RKO (cell line): ENCODE measurements around the gene GAPDHS.

Experiments
- DNase-seq: peaks from one replicate; pipeline ENCODE4 v3.0.0-alpha.2; 2016; ENCODE audit warnings: low spot score

GAPDHS gene

DNA sequence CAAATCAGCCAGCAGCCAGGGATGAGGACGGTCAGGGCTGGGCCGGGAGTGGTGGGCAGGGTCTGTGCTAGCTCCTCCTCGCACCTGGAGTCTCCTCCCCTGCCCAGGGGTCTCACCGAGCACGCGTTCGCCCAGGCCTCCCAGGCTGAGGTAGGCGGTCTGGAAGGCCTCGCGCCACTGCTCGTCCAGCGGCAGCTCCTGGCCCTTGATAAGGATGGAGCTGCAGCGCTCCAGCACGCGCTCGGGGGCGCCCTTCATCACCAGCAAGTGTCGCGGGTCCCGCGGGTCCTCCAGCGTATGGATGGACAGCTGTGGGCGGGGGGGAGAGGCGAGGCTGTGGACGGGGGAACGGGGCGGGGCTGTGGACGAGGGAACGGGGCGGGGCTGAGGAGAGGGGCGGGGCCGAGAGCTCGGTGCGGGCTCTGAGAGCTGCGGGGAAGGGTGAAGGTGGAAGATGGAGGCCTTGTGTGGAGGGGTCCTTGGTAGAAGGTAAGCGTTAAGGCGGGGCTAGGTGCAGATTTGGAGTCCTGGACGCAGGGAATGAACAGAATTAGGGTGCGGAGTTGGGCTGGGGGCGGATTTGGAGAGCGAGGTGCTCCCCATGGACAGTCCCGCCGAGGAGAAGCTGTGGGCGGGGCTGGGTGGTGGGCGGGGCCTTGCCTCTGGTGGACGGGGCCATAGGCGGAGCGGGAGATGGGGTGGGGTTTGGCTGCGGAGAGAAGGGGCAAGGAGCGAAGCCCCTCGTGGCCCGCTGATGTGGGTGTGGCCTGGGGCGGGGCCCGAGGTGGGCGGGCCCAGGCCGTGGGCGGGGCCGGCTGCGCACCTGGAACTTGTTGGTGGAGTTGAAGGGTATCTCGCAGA lies 24.5 kb downstream of the GAPDHS start:
- no peak for DNase-seq

DNA sequence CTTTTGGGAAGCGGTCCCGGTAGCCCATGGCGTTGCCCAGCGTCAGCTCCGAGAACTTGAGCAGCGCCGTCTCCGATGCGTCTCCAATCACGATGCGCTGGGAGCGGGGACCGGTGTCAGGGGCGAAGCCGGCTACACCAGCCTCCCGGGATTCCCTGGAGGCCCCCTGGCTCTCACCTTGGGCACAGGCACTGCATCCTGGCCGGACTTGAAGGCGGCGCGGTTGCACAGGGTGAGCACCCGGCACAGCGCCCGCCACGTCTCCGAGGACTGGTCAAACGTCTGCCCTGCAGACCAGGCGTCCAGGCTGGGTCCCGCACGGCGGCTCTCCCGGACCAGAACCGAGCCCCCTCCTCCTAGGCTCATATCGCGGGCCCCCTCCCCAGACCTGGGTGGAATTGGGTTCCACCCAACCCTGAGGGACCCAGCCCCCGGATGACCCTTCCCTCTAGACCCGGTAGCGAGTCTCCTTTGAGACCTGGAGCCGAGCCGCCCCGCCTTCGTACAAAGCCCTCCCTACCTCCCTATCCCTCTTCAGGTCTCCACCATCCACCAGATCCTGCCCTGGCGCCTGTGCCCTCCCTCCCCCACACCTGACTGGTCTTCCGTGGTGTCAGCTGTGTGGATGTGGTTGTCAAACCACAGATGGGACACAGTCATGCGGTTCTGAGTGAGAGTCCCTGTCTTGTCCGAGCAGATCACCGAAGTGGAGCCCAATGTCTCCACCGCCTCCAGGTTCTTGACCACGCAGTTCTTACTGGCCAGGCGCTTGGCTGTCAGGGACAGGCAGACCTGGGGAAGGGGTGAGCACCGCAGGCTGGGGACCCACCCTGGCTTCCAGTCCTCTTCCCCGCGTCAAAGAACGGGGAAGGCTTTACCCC lies 25.4 kb downstream of the GAPDHS start:
- no peak for DNase-seq

DNA sequence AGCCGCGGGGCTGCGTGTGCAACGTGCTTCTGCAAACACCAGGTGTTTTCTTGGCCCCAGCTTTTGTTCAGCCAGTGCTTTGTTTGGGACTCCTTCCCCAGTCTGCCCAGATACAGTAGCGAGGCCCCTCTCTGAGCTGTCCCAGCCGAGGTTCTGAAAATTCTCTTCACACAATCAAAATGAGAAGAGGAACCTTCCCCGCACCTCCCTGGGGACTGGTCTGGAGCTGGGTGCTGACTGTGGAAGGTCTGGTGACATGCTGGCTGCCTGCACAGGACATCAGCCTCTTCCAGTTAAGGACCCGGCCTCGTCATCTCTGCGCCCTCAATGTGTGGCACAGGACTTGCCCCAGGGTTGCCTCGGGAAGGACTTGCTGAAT lies 26.0 kb downstream of the GAPDHS start:
- DNase-seq: no peak

DNA sequence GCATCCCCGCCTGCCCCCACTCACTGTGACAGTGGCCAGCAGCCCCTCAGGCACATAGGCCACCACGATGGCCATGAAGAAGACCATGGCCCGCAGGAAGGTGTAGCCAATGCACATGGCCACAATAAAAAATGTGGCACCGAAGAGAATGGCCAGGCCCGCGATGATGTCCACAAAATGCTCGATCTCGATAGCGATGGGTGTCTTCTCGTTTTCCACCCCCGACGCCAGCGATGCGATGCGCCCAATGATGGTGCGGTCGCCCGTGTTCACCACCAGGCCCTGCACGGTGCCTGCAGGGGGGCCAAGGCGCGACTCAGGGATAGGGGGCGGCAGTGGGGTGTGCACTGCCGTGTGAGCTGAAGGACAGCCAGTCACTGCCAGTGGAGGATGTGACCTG lies 26.5 kb downstream of the GAPDHS start:
- DNase-seq: no peak

DNA sequence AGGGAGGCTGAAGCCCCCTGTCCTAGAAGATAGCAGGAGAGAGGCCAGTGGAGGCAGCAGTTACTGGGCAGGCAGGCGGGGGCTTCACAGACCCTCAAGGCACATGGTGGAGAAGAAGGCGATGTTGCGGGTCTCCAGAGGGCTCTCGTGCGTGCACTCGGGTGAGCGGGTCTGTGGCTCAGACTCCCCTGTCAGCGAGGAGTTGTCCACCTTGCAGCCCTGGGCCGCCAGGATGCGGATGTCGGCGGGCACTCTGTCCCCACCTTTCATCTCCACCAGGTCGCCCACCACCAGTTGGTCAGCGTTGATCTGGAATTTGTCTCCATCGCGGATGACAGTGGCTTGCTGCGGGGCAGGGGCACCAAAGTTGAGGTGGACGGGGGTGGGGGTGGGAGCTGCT lies 27.0 kb downstream of the GAPDHS start:
- DNase-seq: no peak

DNA sequence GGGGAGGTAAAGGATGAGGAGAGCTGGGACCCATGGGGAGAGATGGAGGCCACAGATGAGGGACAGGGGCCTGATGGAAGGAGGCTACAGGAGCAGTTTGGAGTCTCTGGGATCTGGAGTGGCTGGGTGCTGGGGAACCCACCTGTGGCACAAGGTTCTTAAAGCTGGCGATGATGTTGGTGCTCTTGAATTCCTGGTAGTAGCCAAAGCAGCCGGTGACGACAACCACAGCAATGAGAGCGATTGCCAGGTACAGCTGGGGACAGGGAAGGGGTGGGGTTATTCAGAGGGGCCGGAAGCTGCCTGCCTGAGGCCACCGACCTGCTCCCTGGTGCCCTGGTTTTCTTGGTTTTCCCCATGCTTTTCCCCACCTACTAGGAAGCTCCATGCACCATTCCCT lies 27.4 kb downstream of the GAPDHS start:
- DNase-seq: no peak

DNA sequence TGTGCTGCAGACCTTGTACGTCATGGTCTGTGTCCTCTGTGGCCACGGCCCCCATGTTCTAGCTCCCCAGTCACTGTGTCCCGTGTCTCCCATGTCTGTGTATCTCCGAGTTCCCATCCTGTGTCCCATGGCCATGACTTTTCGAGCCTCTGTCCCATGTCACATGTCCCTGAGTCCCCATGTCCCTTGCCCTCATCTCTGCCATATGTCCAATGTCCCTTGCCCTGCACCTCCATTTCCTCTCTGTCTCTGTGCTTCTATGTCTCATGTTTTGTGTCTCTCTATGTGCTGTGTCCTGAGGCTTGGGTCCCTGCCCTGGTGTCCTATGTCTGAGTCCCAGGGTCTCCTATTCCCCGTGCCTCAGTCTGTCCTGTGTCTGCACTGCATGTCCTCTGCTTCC lies 28.2 kb downstream of the GAPDHS start:
- DNase-seq: no peak

DNA sequence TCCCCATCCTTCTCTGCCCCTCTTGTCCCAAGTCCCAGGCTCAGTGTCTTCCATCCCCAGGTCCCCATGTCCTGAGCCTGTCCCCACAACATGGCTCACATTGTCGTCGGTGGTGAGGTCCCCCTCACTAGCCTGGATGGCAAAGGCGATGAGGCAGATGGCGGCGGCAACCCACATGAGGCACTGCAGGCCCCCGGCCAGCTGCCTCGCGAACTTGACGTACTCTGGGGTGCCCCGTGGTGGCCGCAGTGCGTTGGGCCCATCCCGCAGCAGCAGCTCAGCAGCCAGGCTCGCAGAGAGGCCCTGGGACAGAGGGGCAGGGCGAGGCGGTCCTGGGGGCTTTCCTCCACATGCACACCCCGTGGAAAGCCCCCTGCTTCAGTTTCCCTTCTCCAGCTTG lies 29.1 kb downstream of the GAPDHS start:
- DNase-seq: no peak

DNA sequence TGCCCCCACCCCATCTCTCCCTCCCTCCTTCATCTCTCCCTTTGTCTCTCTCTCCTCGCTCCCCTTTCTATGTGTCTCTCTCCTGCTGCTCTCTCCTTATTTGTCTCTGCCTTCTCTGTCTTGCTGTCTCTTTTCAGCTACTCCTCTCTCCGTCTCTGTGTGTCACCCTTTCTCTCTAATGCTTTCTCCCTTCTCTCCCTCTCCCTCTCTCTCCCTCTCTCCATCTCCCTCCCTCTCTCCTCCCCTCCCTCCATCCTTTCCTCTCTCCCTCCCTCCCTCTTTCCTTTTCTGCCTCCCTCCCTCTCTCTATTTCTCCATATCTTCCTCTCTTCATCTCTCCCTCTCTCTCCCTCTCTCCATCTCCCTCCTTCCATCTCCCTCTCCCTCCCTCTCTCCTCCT lies 29.5 kb downstream of the GAPDHS start:
- no peak for DNase-seq

DNA sequence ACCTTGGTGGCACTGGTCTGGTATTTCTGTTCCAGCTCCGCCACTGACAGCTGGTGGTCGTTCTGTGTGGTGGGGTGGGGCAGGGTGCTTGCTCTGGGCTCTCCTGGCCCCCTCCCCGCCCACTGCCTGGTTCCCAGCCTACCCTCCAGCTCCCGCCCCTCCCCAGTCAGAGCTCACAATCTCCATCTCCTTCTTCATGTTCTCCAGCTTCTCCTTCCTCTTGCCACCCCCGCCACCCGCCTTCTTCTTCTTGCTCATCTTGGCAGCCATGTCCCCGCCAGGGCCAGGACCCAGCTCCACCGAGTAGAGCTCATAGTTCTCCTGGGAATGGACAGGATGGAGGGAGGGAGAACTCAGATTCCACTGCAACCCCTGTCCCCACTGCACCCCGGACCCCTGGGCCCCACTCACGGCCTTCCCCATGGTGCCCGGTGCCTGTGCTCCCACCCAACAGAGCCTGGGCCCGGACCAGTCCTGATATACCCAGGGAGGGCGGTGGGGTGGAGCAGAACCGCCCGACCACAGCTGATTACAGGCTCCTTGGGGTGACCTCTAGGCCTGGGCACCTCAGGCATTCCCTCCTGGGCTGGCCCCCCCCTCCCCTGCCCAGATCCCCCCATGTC lies 30.1 kb downstream of the GAPDHS start, which contains the start of gene ATP4A:
Gene ATP4A (minus strand): TSS at position 452 of the 623 bp plus-strand sequence. CDS start 29 bp downstream, at position 423.
- DNase-seq: no peak

DNA sequence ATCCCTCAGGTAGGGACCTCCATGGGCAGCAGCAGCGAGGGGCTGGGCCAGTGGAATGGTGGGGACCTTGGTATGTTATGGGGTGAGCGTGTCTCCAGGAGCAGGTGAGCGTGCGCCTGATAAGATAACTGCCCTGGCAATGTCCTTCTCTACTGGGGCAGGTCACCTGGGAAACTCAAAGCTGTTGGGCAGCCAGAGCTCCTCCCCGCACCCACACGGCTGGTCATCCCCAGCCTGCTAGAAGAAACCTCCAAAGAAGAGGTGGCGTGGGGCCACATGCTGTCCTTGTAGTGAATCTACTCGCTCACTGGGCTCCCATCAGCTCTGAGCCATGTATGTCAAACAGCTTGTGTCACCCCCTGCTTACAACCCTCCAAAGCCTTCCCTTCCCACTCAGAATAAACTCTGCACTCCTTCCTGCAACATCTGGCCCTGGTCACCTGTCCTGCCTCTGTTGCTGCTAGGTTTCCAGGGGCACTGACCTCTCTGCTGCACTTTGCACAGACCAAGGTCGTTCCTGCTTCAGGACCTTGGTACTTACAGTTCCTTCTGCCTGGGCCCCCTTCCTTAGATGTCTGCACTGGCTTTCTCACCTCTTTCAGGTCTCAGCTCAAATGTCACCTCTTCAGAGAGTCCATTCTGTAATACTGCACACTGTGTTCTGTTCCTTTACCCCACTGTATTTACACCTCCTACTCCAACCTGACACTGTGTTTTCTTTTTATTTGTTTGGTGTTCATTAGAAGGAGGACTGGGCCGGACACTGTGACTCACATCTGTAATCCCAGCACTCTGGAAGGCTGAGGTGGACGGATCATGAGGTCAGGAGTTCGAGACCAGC lies 32.0 kb downstream of the GAPDHS start:
- no peak for DNase-seq

DNA sequence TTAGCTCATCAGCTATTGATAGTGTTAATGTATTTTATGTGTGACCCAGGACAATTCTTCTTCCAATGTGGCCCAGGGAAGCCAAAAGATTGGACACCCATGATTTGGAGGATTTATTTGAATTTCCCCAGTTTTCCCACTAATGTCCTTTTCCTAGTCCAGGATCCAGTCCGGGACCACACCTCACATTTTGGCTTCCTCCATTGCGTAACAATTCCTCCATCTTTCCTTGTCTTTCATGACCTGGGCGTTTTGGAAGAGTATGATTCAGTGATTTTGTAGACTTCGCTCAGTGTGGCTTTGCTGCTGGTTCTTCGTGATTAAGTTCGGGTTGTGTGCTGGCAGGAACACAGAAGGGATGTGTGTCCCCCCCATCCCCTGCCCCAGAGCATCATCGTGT lies 33.5 kb downstream of the GAPDHS start:
- DNase-seq: no peak

DNA sequence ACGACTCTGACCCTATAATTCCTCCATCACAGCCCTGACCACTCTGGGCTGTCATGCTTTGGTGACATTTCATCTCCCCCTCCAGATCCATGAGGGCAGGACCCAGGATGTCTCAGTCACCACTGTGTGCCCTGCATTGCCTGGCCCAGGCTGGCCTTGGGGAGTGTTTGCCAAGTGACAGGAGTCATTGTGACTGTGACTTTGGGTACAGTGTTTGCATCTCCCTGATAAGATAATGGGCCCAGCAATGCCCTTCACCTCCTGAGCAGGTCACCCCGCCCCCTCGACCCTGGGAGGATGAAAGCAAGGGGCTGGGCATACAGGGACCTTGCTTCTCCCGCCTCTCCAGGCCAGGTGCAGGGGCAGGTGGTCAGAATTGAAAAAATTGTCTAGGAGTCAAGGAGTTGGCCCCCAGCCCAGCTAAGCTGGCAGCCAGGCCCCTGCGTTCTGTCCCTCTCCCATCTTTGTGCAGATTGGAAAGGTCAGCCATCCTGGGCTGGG lies 36.1 kb downstream of the GAPDHS start:
- DNase-seq: no peak

DNA sequence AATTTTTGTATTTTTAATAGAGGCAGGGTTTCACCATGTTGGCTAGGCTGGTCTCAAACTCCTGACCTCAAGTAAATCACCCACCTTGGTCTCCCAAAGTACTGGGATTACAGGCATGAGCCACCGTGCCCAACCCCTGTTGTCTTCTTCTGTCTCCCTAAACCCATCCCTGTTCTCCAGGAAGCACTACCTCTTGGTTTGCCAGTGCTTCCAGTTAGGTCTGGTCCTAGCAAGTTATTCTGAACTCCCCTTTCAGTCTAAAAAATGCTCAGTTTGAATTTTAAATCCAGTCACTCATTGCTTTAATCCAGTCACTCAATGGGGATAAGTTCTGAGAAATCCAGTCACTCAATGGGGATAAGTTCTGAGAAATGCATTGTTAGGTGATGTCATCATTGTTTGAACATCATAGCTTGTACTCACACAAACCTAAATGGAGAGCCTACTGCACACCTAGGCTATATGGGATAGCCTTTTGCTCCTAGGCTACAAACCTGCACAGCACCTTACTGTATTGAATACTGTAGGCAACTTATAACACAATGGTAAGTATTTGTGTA lies 38.2 kb downstream of the GAPDHS start:
- no peak for DNase-seq

DNA sequence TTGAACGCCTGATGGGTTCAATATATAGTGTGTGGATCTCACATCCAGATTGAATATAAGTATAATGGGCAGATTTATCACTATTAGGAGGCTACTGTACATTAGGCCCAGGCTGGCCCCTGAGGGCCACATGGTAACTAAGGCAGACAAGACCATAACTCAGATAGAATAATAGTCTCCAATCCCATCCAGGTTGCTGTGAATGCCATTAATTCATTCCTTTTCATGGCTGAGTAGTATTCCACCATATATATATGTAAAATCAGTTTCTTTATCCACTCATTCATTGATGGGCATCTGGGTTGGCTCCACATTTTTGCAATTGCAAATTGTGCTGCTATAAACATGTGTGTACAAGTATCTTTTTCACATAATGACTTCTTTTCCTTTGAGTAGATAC lies 44.7 kb downstream of the GAPDHS start:
- DNase-seq: no peak

DNA sequence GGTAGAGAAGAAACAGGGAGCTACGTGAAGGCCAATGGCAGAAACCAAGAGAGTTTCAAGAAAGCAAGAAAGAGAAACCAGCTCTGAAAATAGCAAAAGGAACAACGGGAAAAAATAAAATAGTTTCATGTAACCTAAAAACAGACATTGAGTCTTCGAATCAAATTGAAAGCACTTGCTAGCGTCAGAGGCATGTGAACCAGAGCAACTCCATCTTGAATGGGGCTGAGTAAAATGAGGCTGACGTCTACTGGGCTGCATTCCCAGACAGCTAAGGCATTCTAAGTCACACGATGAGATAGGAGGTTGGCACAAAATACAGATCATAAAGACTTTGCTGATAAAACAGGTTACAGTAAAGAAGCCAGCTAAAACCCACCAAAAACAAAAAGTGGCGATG lies 45.5 kb downstream of the GAPDHS start:
- no peak for DNase-seq

DNA sequence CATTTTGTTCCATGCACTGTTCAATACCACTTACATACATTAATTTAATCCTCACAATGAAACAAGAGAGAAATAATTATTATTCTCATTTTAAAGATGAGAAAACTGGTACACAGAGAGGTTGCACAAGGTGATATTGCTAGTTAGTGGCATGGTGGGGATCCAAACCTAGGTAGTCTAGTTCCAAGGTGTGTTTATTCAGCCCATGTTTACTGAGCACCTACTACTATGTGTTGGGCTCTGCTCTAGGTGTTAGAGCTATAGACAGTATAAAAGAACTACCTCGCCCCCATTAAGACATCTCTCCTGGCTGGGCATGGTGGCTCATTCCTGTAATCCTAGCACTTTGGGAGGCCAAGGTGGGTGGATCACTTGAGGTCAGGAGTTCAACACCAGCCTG lies 49.5 kb downstream of the GAPDHS start:
- DNase-seq: no peak

DNA sequence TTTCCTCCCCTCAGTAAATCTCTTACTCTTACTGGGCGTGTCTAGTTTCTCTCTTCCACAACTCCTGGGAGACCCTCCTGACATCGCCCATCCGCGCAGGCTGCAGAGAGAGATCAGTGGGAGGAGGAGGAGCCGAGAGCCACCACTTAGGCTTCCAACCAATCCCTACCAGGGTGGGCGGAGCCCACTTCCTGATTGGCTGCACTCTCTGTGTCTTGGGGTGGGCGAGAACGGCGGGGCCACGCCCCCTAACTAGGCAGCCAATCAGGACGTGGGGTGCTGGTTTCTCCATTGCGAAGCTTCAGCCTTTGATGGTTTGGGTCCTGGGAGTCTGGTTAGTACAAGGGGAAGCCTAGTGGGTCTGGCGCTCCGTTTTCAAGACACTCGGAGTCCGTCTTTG lies 52.6 kb downstream of the GAPDHS start, which contains the start of gene PMIS2:
Gene PMIS2 (plus strand): TSS at position 326 of the 400 bp plus-strand sequence. CDS start 87 bp downstream, outside the sequence.
- DNase-seq: no peak

DNA sequence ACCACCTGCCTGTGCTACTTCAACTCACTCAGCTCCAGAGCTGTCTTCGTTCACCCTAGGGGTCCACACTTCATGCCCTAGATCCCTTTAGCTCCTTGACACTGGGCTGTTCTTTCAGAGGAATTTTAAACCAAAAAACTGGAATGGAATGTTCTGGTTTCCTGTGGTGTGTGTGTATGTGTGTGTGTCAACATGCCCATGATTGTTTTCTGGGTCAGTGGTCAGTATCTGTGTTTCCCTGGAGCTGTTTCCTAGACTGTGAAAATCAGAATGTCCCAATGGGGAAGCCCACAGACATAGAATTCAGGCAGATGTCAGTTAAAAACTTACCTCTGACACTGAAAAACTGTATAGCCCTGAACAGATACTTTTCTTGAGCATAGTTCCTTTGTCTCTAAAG lies 54.1 kb downstream of the GAPDHS start:
- no peak for DNase-seq

DNA sequence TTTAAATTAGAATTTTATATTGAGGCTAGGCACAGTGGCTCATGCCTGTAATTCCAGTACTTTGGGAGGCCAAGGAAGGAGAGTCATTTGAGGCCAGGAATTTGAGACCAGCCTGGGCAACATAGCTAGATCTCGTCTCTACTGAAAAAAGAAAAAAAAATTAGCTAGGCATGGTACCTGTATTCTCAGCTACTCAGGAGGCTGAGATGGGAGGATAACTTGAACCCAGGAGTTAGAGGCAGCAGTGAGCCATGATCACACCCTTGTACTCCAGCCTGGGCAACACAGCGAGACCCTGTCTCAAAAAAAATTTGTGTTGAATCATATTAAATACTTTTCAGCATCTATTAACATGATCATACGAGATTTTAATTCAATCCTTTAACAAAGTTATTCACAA lies 57.6 kb downstream of the GAPDHS start:
- DNase-seq: no peak

DNA sequence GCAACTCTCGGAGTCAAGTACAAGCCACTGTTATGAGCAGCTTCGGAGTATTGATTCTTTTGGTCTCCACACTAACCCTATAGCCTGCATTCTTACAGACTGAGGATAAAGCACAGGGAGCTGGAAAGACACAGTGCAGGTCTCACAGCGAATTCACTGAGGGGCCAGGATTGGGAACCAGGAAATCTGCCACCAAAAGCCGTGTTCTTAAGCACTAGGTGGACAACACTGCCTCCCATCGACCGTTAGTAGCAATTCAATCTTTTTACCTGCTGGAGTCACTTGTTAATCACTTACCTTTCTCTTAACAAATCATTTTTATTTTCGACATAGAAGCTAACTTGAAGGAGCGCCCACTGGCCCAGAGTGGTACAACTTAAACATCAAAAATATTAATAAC lies 59.0 kb downstream of the GAPDHS start:
- no peak for DNase-seq
